ENCODE measurements around the gene DHFR2.
"Not testable (repeated sequence)": the region's sequence is repeated elsewhere in the genome, so short reads cannot be mapped to it uniquely, and the experiment has no call there.

- TF ChIP-seq POLR2A (IDR thresholded peaks at IDR 0.05; ENCODE audit: low read depth, low read length); MXI1 (IDR thresholded peaks at IDR 0.05; ENCODE audit: borderline replicate concordance, low read depth, low read length); CTCF (conservative IDR thresholded peaks at IDR 0.05; ENCODE audit: low read depth, low read length); ELK1 (IDR thresholded peaks at IDR 0.05; ENCODE audit: borderline replicate concordance, low read depth, low read length); CEBPB (IDR thresholded peaks at IDR 0.05; ENCODE audit: low read depth, low read length); MAFK (IDR thresholded peaks at IDR 0.05; ENCODE audit: low read depth, low read length); FOS (IDR thresholded peaks at IDR 0.05; ENCODE audit: low read depth, low read length); RFX5 (IDR thresholded peaks at IDR 0.05; ENCODE audit: low read depth, low read length); NFE2L2 (IDR thresholded peaks at IDR 0.05; ENCODE audit: low read depth, low read length); BHLHE40 (IDR thresholded peaks at IDR 0.05; ENCODE audit: low read depth, low read length); SMC3 (IDR thresholded peaks at IDR 0.05; ENCODE audit: low read depth, low read length); RAD21 (IDR thresholded peaks at IDR 0.05; ENCODE audit: low read length); MAZ (IDR thresholded peaks at IDR 0.05; ENCODE audit: borderline replicate concordance, low read depth, low read length): not testable (repeated sequence)
These were observed 17.8 kb upstream of the DHFR2 start for GRCh38 chr3:94080552-94080951.

Measured in IMR-90 (cell line).